Measurements from ENCODE around the gene POT1. TPM values are rescaled to one million over a fixed set of nuclear protein-coding genes. Genes with fewer than 3 reads are reported as not detected.
"Not testable (repeated sequence)": the region's sequence is repeated elsewhere in the genome, so short reads cannot be mapped to it uniquely, and the experiment has no call there.

The POT1 gene, protein sequence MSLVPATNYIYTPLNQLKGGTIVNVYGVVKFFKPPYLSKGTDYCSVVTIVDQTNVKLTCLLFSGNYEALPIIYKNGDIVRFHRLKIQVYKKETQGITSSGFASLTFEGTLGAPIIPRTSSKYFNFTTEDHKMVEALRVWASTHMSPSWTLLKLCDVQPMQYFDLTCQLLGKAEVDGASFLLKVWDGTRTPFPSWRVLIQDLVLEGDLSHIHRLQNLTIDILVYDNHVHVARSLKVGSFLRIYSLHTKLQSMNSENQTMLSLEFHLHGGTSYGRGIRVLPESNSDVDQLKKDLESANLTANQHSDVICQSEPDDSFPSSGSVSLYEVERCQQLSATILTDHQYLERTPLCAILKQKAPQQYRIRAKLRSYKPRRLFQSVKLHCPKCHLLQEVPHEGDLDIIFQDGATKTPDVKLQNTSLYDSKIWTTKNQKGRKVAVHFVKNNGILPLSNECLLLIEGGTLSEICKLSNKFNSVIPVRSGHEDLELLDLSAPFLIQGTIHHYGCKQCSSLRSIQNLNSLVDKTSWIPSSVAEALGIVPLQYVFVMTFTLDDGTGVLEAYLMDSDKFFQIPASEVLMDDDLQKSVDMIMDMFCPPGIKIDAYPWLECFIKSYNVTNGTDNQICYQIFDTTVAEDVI
- total RNA-seq (2014; rRNA removed; shearing (Covaris generic)) (40.4 and 44.0 TPM in 2 replicates), polyA plus RNA-seq (2016; fragmentation: Nextera tagmentation; extraction: Ambion mirVana) (6.7 and 12.0 TPM in 2 replicates)
- long read RNA-seq, full-length matches to known transcripts = 6 of 12 reads
- long read RNA-seq, partial matches to known transcripts = 1 of 12 reads
- long read RNA-seq, other reads (novel, unspliced or antisense) = 5 of 12 reads

DNA sequence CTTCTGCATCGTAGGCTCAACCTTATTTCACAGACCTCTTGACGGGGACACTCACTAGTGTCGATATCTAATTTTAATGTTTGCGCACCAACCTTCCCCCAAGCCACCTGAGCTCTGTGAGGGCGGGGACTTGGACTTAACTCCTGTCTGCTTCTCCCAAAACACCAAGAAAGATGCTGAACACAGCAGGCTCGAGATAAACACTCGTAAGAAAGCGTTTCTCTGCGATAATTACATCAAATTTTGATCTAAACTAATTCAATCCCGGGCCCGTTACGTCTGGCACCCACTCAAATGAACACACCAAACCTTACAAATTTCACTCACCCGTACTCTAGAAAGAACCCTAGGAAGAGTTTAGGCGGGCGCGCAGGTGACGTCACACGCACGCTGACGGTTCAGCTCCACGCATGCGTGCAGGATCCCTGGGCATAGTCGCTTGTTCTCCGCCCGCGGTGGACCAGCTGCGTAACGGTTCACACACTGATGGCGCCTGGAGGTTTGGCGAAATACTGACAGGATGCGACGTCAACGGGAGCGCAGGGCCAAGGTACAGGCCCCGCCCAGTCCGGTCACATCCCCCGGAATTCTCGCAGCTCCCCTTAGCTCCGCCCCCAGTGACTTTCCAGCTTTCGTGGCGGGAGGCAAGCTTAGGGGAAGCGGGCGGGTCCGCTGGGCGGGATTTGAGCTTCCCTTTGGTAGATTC lies at the start of gene POT1:
Gene POT1, minus strand, starts transcription at position 359 of the 706 bp plus-strand sequence. CDS start 32,652 bp downstream, outside the sequence.
- peak within 1 kb of the TSS; percentile 92 for H3K4me3 Mint-ChIP-seq

DNA sequence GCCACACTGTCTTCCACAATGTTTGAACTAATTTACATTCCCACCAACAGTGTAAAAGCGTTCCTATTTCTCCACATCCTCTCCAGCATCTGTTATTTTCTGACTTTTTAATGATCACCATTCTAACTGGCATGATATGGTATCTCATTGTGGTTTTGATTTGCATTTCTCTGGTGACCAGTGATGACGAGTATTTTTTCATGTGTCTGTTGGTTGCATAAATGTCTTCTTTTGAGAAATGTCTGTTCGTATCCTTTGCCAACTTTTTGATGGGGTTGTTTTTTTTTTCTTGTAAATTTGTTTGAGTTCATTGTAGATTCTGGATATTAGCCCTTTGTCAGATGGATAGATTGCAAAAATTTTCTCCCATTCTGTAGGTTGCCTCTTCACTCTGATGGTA lies 45.5 kb upstream of the POT1 start:
- H3K4me3 Mint-ChIP-seq; H3K27ac ChIP-seq (ENCODE audit: low read depth); H3K4me2 ChIP-seq; H2AFZ ChIP-seq; H3K9me2 ChIP-seq (ENCODE audit: insufficient read depth); H3K36me3 ChIP-seq (ENCODE audit: insufficient read depth); H3K36me3 Mint-ChIP-seq (ENCODE audit: low read depth); H3K4me1 ChIP-seq (ENCODE audit: insufficient read depth); H3K79me2 ChIP-seq (replicated peaks; ENCODE audit: insufficient read depth); ATAC-seq; H3F3A ChIP-seq (replicated peaks; ENCODE audit: low read depth); H3K4me1 Mint-ChIP-seq; H3K9me3 Mint-ChIP-seq; H3K27ac Mint-ChIP-seq; DNase-seq (ENCODE audit: low spot score); H3K27me3 Mint-ChIP-seq (ENCODE audit: insufficient read depth, low read depth, poor library complexity); H3K27me3 ChIP-seq (ENCODE audit: insufficient read depth); H4K20me1 ChIP-seq (replicated peaks; ENCODE audit: insufficient read depth); H3K4me3 ChIP-seq: not testable (repeated sequence)

More for the DNA sequence above, at the start of gene POT1:
- no peaks in the 10 kb centered on the region for H3K9me3 Mint-ChIP-seq
- H3K27me3 Mint-ChIP-seq (ENCODE audit: insufficient read depth, low read depth, poor library complexity) = no peaks in the 10 kb centered on the region
- Histone ChIP-seq H3K36me3 (ENCODE audit: insufficient read depth) (no peaks in the 10 kb centered on the region), H3K4me1 (ENCODE audit: insufficient read depth) (no peaks in the 10 kb centered on the region), H4K20me1 (replicated peaks; ENCODE audit: insufficient read depth) (no peaks in the 10 kb centered on the region), H3K9me2 (ENCODE audit: insufficient read depth) (no peaks in the 10 kb centered on the region), H2AFZ (peak within 1 kb of the TSS; percentile 75; the same call in 1 of the 2 replicates), H3K4me3 (peak within 1 kb of the TSS; percentile 59), H3K79me2 (replicated peaks; ENCODE audit: insufficient read depth) (peaks cover 46% of the 10 kb centered on the region), H3K4me2 (peak within 1 kb of the TSS; percentile 78), H3F3A (replicated peaks; ENCODE audit: low read depth) (no peaks in the 10 kb centered on the region), H3K27ac (ENCODE audit: low read depth) (peak within 1 kb of the TSS; percentile 86), H3K27me3 (ENCODE audit: insufficient read depth) (no peaks in the 10 kb centered on the region)
- TF ChIP-seq CREB1 (CRISPR knock-in tag; IDR thresholded peaks at IDR 0.05; ENCODE audit: low read depth) (peak; percentile 99), EZH2phosphoT487 (IDR thresholded peaks at IDR 0.05; ENCODE audit: unreplicated experiment) (no peak), POLR2AphosphoS5 (IDR thresholded peaks at IDR 0.05; ENCODE audit: low read depth) (peak; percentile 68; the same call in 1 of the 2 replicates)
- peak within 1 kb of the TSS; percentile 97 for H3K27ac Mint-ChIP-seq
- ATAC-seq (peak; percentile 100), DNase-seq (ENCODE audit: low spot score) (peak; percentile 99)
- H3K36me3 Mint-ChIP-seq (ENCODE audit: low read depth) = no peaks in the 10 kb centered on the region; the same call in 2 of the 3 replicates
- 0 out of 3 replicates have a peak, but pooled peaks cover 2% of the 10 kb centered on the region for H3K4me1 Mint-ChIP-seq

DNA sequence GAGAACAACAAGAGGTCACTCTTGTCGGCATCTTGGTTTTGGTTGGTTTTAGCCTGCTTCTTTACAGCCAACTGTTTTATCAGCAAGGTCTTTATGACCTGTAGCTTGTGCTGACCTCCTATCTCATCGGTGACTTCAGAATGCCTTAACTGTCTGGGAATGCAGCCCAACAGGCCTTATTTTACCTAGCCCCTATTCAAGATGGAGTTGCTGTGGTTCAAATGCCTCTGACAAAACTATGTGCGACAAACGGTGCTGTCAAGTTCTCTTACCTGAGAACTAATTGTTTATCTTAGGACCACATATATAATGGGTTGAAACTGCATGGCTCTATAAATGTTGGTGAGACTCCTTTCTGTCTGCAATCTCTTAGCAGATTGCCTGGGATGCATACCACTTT lies 35.9 kb upstream of the POT1 start:
- TF ChIP-seq NANOG (IDR thresholded peaks at IDR 0.05; ENCODE audit: borderline replicate concordance) (no peak), POLR2AphosphoS5 (IDR thresholded peaks at IDR 0.05; ENCODE audit: low read depth) (no peak)
- Histone ChIP-seq H3K4me2 (no peak overlapping the region), H2AFZ (peak overlapping the region; percentile 23; the same call in 1 of the 2 replicates), H4K20me1 (replicated peaks; ENCODE audit: insufficient read depth) (no peaks in the 10 kb centered on the region), H3K79me2 (replicated peaks; ENCODE audit: insufficient read depth) (no peaks in the 10 kb centered on the region), H3K36me3 (ENCODE audit: insufficient read depth) (no peaks in the 10 kb centered on the region), H3K27ac (ENCODE audit: low read depth) (no peak overlapping the region), H3F3A (replicated peaks; ENCODE audit: low read depth) (no peaks in the 10 kb centered on the region), H3K27me3 (ENCODE audit: insufficient read depth) (no peaks in the 10 kb centered on the region), H3K4me1 (ENCODE audit: insufficient read depth) (peaks cover 9% of the 10 kb centered on the region), H3K4me3 (no peak overlapping the region), H3K9me2 (ENCODE audit: insufficient read depth) (no peaks in the 10 kb centered on the region)
- H3K36me3 Mint-ChIP-seq (ENCODE audit: low read depth) = no peaks in the 10 kb centered on the region
- no peaks in the 10 kb centered on the region; the same call in 2 of the 3 replicates for H3K9me3 Mint-ChIP-seq
- ATAC-seq (no peak), DNase-seq (ENCODE audit: low spot score) (no peak)
- H3K4me3 Mint-ChIP-seq = no peak overlapping the region
- H3K4me1 Mint-ChIP-seq = peaks cover 11% of the 10 kb centered on the region
- peaks cover 4% of the 10 kb centered on the region for H3K27me3 Mint-ChIP-seq (ENCODE audit: insufficient read depth, low read depth, poor library complexity)
- no peak overlapping the region for H3K27ac Mint-ChIP-seq

Data from GM23338 (cell line).